Measurements from ENCODE around the gene RIMBP2.
"Not testable (repeated sequence)": the region's sequence is repeated elsewhere in the genome, so short reads cannot be mapped to it uniquely, and the experiment has no call there.

The RIMBP2 gene

DNA sequence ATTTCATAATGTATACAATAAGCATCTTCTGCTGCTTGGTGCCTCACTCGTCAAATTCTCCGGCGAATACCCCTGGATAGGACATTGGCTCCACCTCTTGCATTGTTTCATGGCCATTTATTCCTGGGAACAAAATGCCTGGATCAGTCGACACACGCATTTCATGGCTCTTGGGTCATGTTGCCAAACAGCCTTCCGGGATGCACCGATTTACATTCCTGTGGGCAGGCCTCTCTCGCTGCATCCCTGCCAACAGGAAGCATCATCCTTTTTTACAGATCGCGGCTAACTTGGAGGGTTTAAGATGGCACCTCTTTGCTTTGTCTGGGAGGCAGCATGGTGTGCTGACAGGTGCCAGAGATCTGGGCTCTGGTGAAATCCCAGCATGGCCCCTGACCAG is 32.7 kb upstream of the RIMBP2 start:
- no peak for TF ChIP-seq POLR2AphosphoS5 (IDR thresholded peaks at IDR 0.05; ENCODE audit: low read depth, low read length)
- TF ChIP-seq TAF1 (IDR thresholded peaks at IDR 0.05; ENCODE audit: borderline replicate concordance, low read depth, low read length): no peak
- no peak for TF ChIP-seq POLR2A (IDR thresholded peaks at IDR 0.05; ENCODE audit: low read depth, low read length)
- DNase-seq (ENCODE audit: insufficient read length): no peak
- FAIRE-seq: no peak

DNA sequence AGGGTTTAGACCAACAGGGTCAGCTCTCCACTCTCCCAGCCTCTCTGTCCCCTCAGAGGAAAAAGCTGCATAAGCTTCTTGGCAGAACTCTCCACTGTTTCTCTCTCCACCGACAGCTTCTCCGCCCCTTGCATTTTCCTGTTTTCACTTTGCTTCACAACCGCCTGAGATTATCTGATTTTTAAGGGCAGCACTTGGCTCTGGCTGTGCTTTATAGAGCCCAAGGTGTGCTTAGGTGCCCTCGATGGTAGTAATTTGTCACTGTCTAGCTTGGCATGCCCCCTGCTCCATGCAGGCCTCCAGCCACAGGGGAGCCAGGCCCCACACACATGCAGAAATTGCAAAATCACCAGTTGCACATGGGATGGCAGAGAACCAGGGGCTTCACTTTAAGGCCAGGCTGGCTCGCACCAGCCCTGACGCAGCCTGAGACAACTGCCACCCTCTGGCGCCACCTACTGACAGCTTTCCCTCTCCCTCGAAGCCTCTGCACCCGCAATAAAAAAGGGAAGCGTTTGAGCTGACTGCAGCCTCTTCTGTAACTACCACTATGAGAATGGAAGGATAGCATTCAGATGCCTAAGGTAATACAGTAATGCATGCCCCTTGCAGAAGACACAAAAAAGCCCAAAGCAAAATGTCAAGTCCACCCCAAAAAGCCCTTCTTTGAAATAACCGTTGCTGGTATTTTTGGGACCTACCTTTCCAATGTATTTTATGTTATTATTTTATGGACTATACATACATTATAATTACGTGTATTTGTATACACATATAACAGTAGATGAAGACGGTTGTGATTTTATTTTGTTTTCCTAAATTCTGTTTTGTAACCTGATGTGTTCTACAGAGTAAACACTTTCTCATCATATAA is 32.0 kb upstream of the RIMBP2 start:
- FAIRE-seq (peak; percentile 67), DNase-seq (ENCODE audit: insufficient read length) (peak; percentile 49)

DNA sequence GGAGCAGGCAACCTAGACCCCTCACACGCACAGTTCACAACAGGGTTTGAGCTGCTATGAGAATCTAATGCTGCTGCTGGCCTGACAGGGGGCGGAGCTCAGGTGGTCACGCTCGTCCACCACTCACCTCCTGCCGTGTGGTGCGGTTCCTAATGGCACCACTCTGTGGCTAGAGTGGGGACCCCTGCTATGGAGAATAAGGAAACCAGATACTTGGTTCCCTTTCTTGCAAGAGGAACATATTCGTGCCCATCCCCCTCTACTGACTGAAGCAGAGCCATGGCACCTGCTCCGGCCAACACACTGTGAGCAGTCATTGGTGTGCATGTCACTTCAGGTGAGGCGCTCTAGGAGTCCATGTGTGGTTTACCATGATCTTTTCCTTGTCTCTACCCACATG is 30.4 kb upstream of the RIMBP2 start:
- TF ChIP-seq POLR2A (IDR thresholded peaks at IDR 0.05; ENCODE audit: low read depth, low read length) (no peak), POLR2AphosphoS5 (IDR thresholded peaks at IDR 0.05; ENCODE audit: low read depth, low read length) (no peak), TAF1 (IDR thresholded peaks at IDR 0.05; ENCODE audit: borderline replicate concordance, low read depth, low read length) (no peak)
- DNase-seq (ENCODE audit: insufficient read length): no peak

More for the DNA sequence above, 32.0 kb upstream of the RIMBP2 start:
- TF ChIP-seq TAF1 (IDR thresholded peaks at IDR 0.05; ENCODE audit: borderline replicate concordance, low read depth, low read length) (no peak), POLR2AphosphoS5 (IDR thresholded peaks at IDR 0.05; ENCODE audit: low read depth, low read length) (no peak), POLR2A (IDR thresholded peaks at IDR 0.05; ENCODE audit: low read depth, low read length) (no peak)

DNA sequence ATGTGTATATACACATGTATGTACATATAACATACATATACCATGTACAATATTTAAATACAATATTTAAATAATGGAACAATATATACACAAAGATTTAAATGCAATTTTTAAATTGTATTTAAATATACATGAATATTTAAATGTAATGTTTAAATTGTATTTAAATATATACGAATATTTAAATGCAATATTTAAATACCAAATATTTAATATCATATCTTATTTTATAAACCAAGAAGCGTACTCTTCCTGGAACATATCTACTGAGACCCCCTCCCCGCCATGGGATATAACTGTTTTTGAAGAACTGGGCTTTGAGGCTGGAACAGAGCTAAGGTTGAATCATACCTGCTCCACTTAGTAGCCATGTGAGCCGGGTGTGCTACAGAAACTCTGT is 29.8 kb upstream of the RIMBP2 start:
- FAIRE-seq: no peak
- no peak for TF ChIP-seq TAF1 (IDR thresholded peaks at IDR 0.05; ENCODE audit: borderline replicate concordance, low read depth, low read length)
- TF ChIP-seq POLR2AphosphoS5 (IDR thresholded peaks at IDR 0.05; ENCODE audit: low read depth, low read length): no peak
- no peak for TF ChIP-seq POLR2A (IDR thresholded peaks at IDR 0.05; ENCODE audit: low read depth, low read length)
- DNase-seq (ENCODE audit: insufficient read length): no peak

More for the DNA sequence above, 30.4 kb upstream of the RIMBP2 start:
- no peak for FAIRE-seq

DNA sequence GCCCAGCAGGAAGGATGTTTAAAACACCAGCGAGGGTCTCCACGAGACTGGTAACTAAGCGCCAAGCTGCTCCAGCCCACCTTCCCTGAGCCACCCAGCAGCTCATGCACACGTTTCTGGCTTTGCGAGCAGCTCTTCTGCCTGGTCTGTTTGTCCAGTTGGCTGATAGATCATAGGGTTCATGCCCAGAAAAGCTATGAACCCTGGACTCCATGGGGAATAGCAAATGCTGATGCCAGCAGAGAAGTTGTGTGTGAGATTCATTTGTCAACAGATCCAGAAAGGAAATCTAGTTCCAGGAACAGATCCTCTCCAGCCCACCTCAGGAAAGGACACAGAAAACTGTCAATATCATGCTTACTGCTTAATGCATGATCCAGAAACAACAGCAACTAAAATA is 28.2 kb upstream of the RIMBP2 start:
- FAIRE-seq: no peak
- no peak for DNase-seq (ENCODE audit: insufficient read length)
- TF ChIP-seq POLR2AphosphoS5 (IDR thresholded peaks at IDR 0.05; ENCODE audit: low read depth, low read length) (no peak), POLR2A (IDR thresholded peaks at IDR 0.05; ENCODE audit: low read depth, low read length) (no peak), TAF1 (IDR thresholded peaks at IDR 0.05; ENCODE audit: borderline replicate concordance, low read depth, low read length) (no peak)

DNA sequence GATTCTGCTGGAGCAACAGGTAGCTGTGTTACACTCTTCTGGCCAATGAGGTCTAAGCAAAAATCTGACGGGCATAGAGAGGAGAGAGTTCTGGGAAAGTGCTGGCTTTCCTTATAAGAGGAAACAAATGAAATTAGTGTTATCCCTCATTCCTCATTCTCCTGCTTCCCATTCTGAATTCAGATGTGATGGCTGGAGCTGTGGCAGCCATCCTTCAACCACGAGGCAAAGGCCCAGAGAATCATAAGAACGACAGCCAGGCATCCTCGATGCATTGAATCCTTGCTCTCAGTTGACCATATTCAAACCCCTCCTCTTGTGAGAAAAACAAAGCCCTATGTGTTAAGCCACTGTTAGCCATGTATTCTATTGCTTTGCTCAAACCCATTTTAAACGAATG is 27.5 kb upstream of the RIMBP2 start:
- no peak for FAIRE-seq
- TF ChIP-seq TAF1 (IDR thresholded peaks at IDR 0.05; ENCODE audit: borderline replicate concordance, low read depth, low read length) (no peak), POLR2A (IDR thresholded peaks at IDR 0.05; ENCODE audit: low read depth, low read length) (no peak), POLR2AphosphoS5 (IDR thresholded peaks at IDR 0.05; ENCODE audit: low read depth, low read length) (no peak)
- no peak for DNase-seq (ENCODE audit: insufficient read length)

DNA sequence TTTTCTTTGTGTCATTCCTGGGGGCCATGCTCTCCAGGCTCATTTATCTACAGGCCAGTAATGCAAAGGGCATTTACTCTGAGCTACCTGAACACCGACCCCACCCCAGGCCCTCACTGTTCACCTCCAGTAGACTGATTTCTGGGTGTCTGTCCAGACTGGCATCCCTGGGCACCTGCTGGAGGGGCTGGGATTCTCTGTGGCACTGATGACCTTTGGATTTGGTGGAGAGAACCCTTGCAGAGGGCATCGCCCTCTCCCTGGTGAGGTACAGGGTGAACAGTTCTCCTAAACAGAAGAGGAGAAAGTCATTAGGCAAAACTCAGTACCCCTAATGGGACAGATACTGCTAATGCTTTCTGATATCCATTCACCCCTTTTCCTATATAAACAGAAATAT is 27.1 kb upstream of the RIMBP2 start:
- no peak for TF ChIP-seq POLR2A (IDR thresholded peaks at IDR 0.05; ENCODE audit: low read depth, low read length)
- TF ChIP-seq TAF1 (IDR thresholded peaks at IDR 0.05; ENCODE audit: borderline replicate concordance, low read depth, low read length): no peak
- TF ChIP-seq POLR2AphosphoS5 (IDR thresholded peaks at IDR 0.05; ENCODE audit: low read depth, low read length): no peak
- FAIRE-seq (no peak), DNase-seq (ENCODE audit: insufficient read length) (no peak)

DNA sequence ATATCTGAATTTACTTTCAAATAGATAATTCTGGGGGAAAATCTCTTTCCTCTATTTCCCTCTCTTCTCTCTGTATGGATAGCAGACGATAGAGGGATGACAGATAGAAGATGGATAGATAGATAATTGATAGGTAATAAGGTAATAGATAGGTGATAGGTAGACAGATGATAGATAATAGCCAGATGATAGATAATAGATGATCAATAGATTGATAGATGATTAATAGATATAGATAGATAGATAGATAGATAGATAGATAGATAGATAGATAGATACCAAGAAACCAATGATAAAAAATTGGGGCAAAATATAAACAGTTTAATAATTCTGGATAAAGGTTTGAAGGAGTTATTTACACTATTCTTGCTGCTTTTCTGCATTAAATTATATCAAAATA is 26.6 kb upstream of the RIMBP2 start:
- FAIRE-seq (no peak), DNase-seq (ENCODE audit: insufficient read length) (no peak)
- TF ChIP-seq TAF1 (IDR thresholded peaks at IDR 0.05; ENCODE audit: borderline replicate concordance, low read depth, low read length): no peak
- TF ChIP-seq POLR2A (IDR thresholded peaks at IDR 0.05; ENCODE audit: low read depth, low read length): no peak
- no peak for TF ChIP-seq POLR2AphosphoS5 (IDR thresholded peaks at IDR 0.05; ENCODE audit: low read depth, low read length)

DNA sequence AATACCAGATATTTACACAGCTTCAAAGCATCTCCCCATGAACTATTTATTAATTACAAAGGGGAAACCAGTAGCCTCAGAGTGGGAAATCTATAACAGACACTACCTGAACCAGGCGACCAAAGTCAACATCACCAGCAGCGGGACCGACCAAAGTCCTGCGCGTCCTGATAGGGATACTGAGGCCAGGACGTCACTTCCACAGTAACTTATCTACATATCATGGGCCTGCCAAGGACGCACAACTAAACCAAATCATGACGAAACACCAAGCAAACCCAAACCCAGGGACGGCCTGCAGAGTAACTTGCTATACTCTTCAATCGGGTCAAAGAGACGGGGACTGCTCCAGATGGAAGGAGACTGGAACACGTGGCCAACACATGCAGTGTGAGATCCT is 26.0 kb upstream of the RIMBP2 start:
- FAIRE-seq (no peak), DNase-seq (ENCODE audit: insufficient read length) (no peak)
- no peak for TF ChIP-seq POLR2A (IDR thresholded peaks at IDR 0.05; ENCODE audit: low read depth, low read length)

DNA sequence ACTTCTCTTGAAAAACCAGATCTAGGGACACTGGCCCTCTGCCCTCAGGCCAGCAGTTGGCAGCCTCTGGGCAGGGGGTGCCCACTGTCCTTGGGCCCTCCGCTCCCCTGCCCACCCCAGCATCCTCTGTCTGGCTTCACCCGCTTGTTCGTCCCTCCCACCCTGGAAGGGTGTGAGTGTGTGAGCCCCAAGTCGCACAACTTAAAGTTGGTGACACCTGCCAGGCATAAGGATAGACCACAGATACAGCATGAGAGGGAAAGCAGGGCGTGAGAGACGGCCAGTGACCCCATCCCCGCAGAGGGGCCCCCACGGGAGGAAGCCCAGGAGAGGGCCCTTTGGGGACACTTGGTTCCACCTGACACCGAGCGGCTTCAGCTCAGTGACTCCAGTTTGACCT is 23.5 kb upstream of the RIMBP2 start:
- FAIRE-seq (no peak), DNase-seq (ENCODE audit: insufficient read length) (no peak)
- TF ChIP-seq POLR2A (IDR thresholded peaks at IDR 0.05; ENCODE audit: low read depth, low read length) (no peak), TAF1 (IDR thresholded peaks at IDR 0.05; ENCODE audit: borderline replicate concordance, low read depth, low read length) (no peak), POLR2AphosphoS5 (IDR thresholded peaks at IDR 0.05; ENCODE audit: low read depth, low read length) (no peak)

DNA sequence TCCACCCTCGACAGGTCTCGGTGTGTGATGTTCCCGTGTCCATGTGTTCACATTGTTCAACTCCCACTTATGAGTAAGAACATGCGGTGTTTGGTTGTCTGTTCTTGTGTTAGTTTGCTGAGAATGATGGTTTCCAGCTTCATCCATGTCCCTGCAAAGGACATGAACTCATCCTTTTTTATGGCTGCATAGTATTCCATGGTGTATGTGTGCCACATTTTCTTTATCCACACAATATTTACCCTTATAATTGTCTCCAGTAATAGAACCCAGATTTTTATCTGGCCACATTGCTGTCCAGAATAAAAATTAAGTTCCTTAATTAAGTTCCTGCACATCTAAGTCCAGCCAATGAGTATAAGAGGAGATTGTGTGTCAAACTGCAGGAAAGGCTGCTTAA is 22.3 kb upstream of the RIMBP2 start:
- not testable (repeated sequence) for FAIRE-seq; DNase-seq (ENCODE audit: insufficient read length)

DNA sequence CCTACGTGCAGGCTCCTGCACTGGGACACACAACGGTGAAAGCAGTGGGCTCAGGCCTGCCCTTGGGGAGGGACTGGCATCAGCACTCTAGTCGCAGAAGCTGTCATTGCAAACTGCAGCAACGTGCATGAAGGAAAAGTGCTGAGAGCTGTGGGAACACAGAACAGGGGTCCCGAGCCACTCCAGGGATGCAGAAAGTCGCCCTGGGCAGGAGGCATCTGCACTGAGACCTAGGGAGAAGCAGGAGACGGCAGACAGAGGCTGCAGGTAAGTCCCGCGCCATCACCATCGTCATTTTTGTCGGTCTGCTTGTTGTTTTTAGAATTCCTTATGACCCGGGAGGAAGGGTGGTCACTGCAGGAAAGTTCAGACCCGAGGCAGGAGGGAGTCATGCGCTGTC is 21.6 kb upstream of the RIMBP2 start:
- FAIRE-seq (no peak), DNase-seq (ENCODE audit: insufficient read length) (no peak)
- TF ChIP-seq POLR2A (IDR thresholded peaks at IDR 0.05; ENCODE audit: low read depth, low read length): no peak
- no peak for TF ChIP-seq TAF1 (IDR thresholded peaks at IDR 0.05; ENCODE audit: borderline replicate concordance, low read depth, low read length)
- TF ChIP-seq POLR2AphosphoS5 (IDR thresholded peaks at IDR 0.05; ENCODE audit: low read depth, low read length): no peak

Data from GM12892 (cell line).